ENCODE measurements around the gene ROR1.

ROR1 gene

GRCh38 chr1:63875636-63876035 is 101.8 kb downstream of the ROR1 start:
- Histone ChIP-seq H3K4me2 (ENCODE audit: insufficient read depth, low read length) (no peak overlapping the region), H3K4me3 (ENCODE audit: low read depth in 1 of 2, low read length in 2 of 2) (no peak overlapping the region), H4K20me1 (ENCODE audit: insufficient read depth, low read length) (no peaks in the 10 kb centered on the region), H3K4me1 (ENCODE audit: insufficient read depth, low read length) (no peaks in the 10 kb centered on the region), H3K36me3 (ENCODE audit: insufficient read depth, low read length) (no peaks in the 10 kb centered on the region), H3K9me3 (ENCODE audit: insufficient read depth, low read length, severe bottlenecking) (no peaks in the 10 kb centered on the region), H3K9ac (ENCODE audit: low read depth, low read length) (no peak overlapping the region), H3K27me3 (ENCODE audit: insufficient read depth, low read length, poor library complexity) (peaks cover 10% of the 10 kb centered on the region), H3K79me2 (ENCODE audit: insufficient read depth, low read length) (no peaks in the 10 kb centered on the region), H3K27ac (ENCODE audit: low read length) (no peak overlapping the region), H2AFZ (ENCODE audit: low read depth, low read length) (no peak overlapping the region)
- DNase-seq (no peak), ATAC-seq (ENCODE audit: insufficient read depth, low read depth) (no peak)
- no peak for TF ChIP-seq EZH2 (IDR thresholded peaks at IDR 0.05; ENCODE audit: borderline replicate concordance, low read depth, low read length, severe bottlenecking)
- TF ChIP-seq CTCF (IDR thresholded peaks at IDR 0.05; ENCODE audit: borderline replicate concordance, extremely low read depth, low read length, poor library complexity, severe bottlenecking) = no peak

GRCh38 chr1:63877021-63877767 is 103.4 kb downstream of the ROR1 start:
- H3K36me3 ChIP-seq (ENCODE audit: insufficient read depth, low read length) = no peaks in the 10 kb centered on the region
- no peak overlapping the region for H3K4me3 ChIP-seq (ENCODE audit: low read depth in 1 of 2, low read length in 2 of 2)
- H3K9ac ChIP-seq (ENCODE audit: low read depth, low read length) = no peak overlapping the region
- H2AFZ ChIP-seq (ENCODE audit: low read depth, low read length) = no peak overlapping the region
- no peak overlapping the region for H3K27ac ChIP-seq (ENCODE audit: low read length)
- no peaks in the 10 kb centered on the region for H3K9me3 ChIP-seq (ENCODE audit: insufficient read depth, low read length, severe bottlenecking)
- H4K20me1 ChIP-seq (ENCODE audit: insufficient read depth, low read length) = no peaks in the 10 kb centered on the region
- H3K4me1 ChIP-seq (ENCODE audit: insufficient read depth, low read length) = no peaks in the 10 kb centered on the region
- no peak for DNase-seq
- ATAC-seq (ENCODE audit: insufficient read depth, low read depth) = no peak
- H3K79me2 ChIP-seq (ENCODE audit: insufficient read depth, low read length) = no peaks in the 10 kb centered on the region
- no peak for TF ChIP-seq CTCF (IDR thresholded peaks at IDR 0.05; ENCODE audit: borderline replicate concordance, extremely low read depth, low read length, poor library complexity, severe bottlenecking)
- no peak for TF ChIP-seq EZH2 (IDR thresholded peaks at IDR 0.05; ENCODE audit: borderline replicate concordance, low read depth, low read length, severe bottlenecking)
- peaks cover 6% of the 10 kb centered on the region for H3K27me3 ChIP-seq (ENCODE audit: insufficient read depth, low read length, poor library complexity)
- no peak overlapping the region for H3K4me2 ChIP-seq (ENCODE audit: insufficient read depth, low read length)

GRCh38 chr1:63877816-63878215 is 104.0 kb downstream of the ROR1 start:
- H3K4me1 ChIP-seq (ENCODE audit: insufficient read depth, low read length) = no peaks in the 10 kb centered on the region
- no peak overlapping the region for H2AFZ ChIP-seq (ENCODE audit: low read depth, low read length)
- ATAC-seq (ENCODE audit: insufficient read depth, low read depth) = no peak
- no peak overlapping the region for H3K4me3 ChIP-seq (ENCODE audit: low read depth in 1 of 2, low read length in 2 of 2)
- DNase-seq = no peak
- peaks cover under 1% of the 10 kb centered on the region for H3K27me3 ChIP-seq (ENCODE audit: insufficient read depth, low read length, poor library complexity)
- H3K27ac ChIP-seq (ENCODE audit: low read length) = no peak overlapping the region
- no peaks in the 10 kb centered on the region for H3K79me2 ChIP-seq (ENCODE audit: insufficient read depth, low read length)
- TF ChIP-seq CTCF (IDR thresholded peaks at IDR 0.05; ENCODE audit: borderline replicate concordance, extremely low read depth, low read length, poor library complexity, severe bottlenecking) = no peak
- no peak for TF ChIP-seq EZH2 (IDR thresholded peaks at IDR 0.05; ENCODE audit: borderline replicate concordance, low read depth, low read length, severe bottlenecking)
- no peaks in the 10 kb centered on the region for H4K20me1 ChIP-seq (ENCODE audit: insufficient read depth, low read length)
- no peaks in the 10 kb centered on the region for H3K9me3 ChIP-seq (ENCODE audit: insufficient read depth, low read length, severe bottlenecking)
- no peaks in the 10 kb centered on the region for H3K36me3 ChIP-seq (ENCODE audit: insufficient read depth, low read length)
- H3K9ac ChIP-seq (ENCODE audit: low read depth, low read length) = no peak overlapping the region
- H3K4me2 ChIP-seq (ENCODE audit: insufficient read depth, low read length) = no peak overlapping the region
